HG03175 (cell line): Measurements from ENCODE around the gene GBE1.

ENCODE experiments used
- ATAC-seq: cut with Tn5 transposase; IDR thresholded peaks from one replicate; pipeline ENCODE4 v1.9.1; 2021; ENCODE audit warnings: mild to moderate bottlenecking, moderate library complexity; ENCODE audit not compliant: unreplicated experiment

GBE1 gene

GRCh38 chr3:81702126-81702525 lies 59.3 kb downstream of the GBE1 start:
- ATAC-seq, result no peak

GRCh38 chr3:81699536-81700320 lies 61.7 kb downstream of the GBE1 start:
- ATAC-seq, result no peak

- no peak for ATAC-seq
These were observed 65.4 kb downstream of the GBE1 start for GRCh38 chr3:81696090-81696489.

- ATAC-seq, result no peak
These were observed 66.1 kb downstream of the GBE1 start for GRCh38 chr3:81695302-81695701.

GRCh38 chr3:81694662-81695061 lies 66.8 kb downstream of the GBE1 start:
- ATAC-seq, result no peak

- no peak for ATAC-seq
These were observed 68.7 kb downstream of the GBE1 start for GRCh38 chr3:81692766-81693165.

- no peak for ATAC-seq
These were observed 71.8 kb downstream of the GBE1 start for GRCh38 chr3:81689617-81690016.

- ATAC-seq, result no peak
These were observed 76.6 kb downstream of the GBE1 start for GRCh38 chr3:81684751-81685395.

- no peak for ATAC-seq
These were observed 84.6 kb downstream of the GBE1 start for GRCh38 chr3:81676706-81677456.

GRCh38 chr3:81674690-81675089 lies 86.8 kb downstream of the GBE1 start:
- no peak for ATAC-seq

GRCh38 chr3:81668283-81668682 lies 93.2 kb downstream of the GBE1 start:
- no peak for ATAC-seq

- peak; percentile 58 for ATAC-seq
These were observed 94.8 kb downstream of the GBE1 start for GRCh38 chr3:81666502-81667121.

GRCh38 chr3:81663114-81663513 lies 98.3 kb downstream of the GBE1 start:
- no peak for ATAC-seq

GRCh38 chr3:81660036-81660435 lies 101.4 kb downstream of the GBE1 start:
- no peak for ATAC-seq

- ATAC-seq, result no peak
These were observed 103.0 kb downstream of the GBE1 start for GRCh38 chr3:81658322-81658997.

- no peak for ATAC-seq
These were observed 110.3 kb downstream of the GBE1 start for GRCh38 chr3:81651139-81651538.

GRCh38 chr3:81650187-81650586 lies 111.3 kb downstream of the GBE1 start:
- ATAC-seq, result no peak

- ATAC-seq, result no peak
These were observed 116.2 kb downstream of the GBE1 start for GRCh38 chr3:81645248-81645647.

- ATAC-seq, result no peak
These were observed 117.7 kb downstream of the GBE1 start for GRCh38 chr3:81643721-81644120.

GRCh38 chr3:81638480-81638879 lies 123.0 kb downstream of the GBE1 start:
- no peak for ATAC-seq

- no peak for ATAC-seq
These were observed 128.8 kb downstream of the GBE1 start for GRCh38 chr3:81632659-81633058.
